Fibroblast of mammary gland (primary cell): ENCODE data around the gene BUB3.

Source experiments
- DNase-seq: peaks from one replicate; pipeline ENCODE4 v3.0.0-alpha.2; 2010; ENCODE audit warnings: low read depth
- H3K4me3 ChIP-seq: 2 replicates; pipeline ENCODE4 v1.5.1; 2011; ENCODE audit warnings: low read depth, mild to moderate bottlenecking, low read length, moderate library complexity; ENCODE audit not compliant: control insufficient read depth
- TF ChIP-seq, protein P1 (sequence below): conservative IDR thresholded peaks from 2 replicates; pipeline ENCODE4 v1.5.1; 2011; ENCODE audit warnings: low read depth, low read length, inconsistent platforms; ENCODE audit not compliant: control insufficient read depth, insufficient read depth

The BUB3 gene

DNA sequence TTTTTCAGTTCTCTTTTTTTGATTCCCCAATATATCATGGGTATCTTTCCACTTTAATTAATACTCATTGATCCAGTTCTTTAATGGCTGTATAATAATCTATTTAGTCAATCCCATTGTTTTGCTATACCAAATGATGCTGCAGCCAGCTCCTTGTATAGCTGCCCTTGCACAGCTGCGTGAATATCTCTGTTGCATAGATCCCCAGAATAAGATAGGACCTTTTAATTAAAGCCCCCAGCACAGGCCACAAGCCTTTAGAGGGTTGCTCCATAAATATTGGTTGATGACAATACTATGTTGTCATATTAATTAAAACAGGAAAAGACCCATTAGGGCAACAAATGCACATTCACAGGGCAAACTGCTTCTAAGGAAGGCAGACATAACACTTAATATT, 57.9 kb downstream of the BUB3 start:
- no peak for DNase-seq
- TF ChIP-seq, protein P1, sequence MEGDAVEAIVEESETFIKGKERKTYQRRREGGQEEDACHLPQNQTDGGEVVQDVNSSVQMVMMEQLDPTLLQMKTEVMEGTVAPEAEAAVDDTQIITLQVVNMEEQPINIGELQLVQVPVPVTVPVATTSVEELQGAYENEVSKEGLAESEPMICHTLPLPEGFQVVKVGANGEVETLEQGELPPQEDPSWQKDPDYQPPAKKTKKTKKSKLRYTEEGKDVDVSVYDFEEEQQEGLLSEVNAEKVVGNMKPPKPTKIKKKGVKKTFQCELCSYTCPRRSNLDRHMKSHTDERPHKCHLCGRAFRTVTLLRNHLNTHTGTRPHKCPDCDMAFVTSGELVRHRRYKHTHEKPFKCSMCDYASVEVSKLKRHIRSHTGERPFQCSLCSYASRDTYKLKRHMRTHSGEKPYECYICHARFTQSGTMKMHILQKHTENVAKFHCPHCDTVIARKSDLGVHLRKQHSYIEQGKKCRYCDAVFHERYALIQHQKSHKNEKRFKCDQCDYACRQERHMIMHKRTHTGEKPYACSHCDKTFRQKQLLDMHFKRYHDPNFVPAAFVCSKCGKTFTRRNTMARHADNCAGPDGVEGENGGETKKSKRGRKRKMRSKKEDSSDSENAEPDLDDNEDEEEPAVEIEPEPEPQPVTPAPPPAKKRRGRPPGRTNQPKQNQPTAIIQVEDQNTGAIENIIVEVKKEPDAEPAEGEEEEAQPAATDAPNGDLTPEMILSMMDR = no peak
- H3K4me3 ChIP-seq = no peak overlapping the region

DNA sequence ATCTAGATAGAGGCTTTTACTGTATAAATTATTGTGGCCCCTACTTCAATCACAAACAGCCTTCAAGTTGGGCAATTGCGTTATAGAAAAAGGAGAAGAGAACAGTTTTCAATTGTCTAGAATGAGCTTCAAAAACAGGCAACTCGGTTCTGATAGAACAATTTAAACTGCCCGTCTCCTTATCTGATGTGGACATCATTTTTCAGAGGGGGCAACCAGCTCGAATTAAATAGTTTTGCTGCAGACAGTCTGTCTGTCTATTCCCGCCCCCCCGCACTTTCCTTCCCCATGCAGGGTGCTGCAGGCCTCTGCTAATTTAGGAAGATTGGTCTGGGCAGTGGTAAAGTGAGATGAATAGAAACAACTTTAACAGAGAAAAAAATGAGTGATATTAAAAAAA, 58.4 kb downstream of the BUB3 start:
- TF ChIP-seq, protein P1 = no peak
- H3K4me3 ChIP-seq = no peak overlapping the region

DNA sequence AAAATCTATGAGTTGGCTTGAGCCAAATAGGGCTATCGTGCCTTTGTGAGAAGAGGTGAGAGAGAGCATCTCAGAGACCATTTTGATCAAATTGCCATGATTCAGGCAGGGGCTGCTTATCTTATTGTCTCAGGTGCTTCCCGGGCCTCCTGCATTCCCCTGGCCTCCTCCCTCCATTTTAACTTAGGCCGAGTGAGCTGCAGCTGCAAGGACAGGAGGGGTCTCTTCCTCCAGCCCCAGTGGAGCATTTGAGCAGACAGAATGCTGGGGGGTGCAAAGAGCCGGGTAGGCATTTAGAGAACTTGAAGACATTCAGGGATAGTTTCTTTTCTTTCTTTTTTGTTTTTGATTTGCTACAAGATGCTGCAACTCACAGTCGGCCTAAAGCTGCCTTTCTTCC, 59.0 kb downstream of the BUB3 start:
- no peak overlapping the region for H3K4me3 ChIP-seq
- DNase-seq = no peak
- TF ChIP-seq, protein P1 = no peak

More for the DNA sequence above, 58.4 kb downstream of the BUB3 start:
- DNase-seq = no peak
